ENCODE data around the gene FDCSP. TPM values are rescaled to one million over a fixed set of nuclear protein-coding genes. Genes with fewer than 3 reads are reported as not detected.
"Not testable (repeated sequence)": the region's sequence is repeated elsewhere in the genome, so short reads cannot be mapped to it uniquely, and the experiment has no call there.

Gene FDCSP
- total RNA-seq, 2 donors from 2014 or later: not detected

- intact Hi-C loops (cut with DNase I); DNase-seq; ATAC-seq: not testable (repeated sequence)
These were observed 4.1 kb upstream of the FDCSP start for GRCh38 chr4:70221818-70222217.

- DNase-seq (no peak), ATAC-seq (no peak)
- intact Hi-C loops (cut with DNase I): no loop called here
These were observed 10.2 kb downstream of the FDCSP start for GRCh38 chr4:70236125-70236524.

- DNase-seq (no peak), ATAC-seq (no peak)
- intact Hi-C loops (cut with DNase I): no loop called here
These were observed 13.4 kb downstream of the FDCSP start for GRCh38 chr4:70239131-70239883.

- DNase-seq (no peak), ATAC-seq (no peak)
- intact Hi-C loops (cut with DNase I): no loop called here
These were observed 14.1 kb downstream of the FDCSP start for GRCh38 chr4:70239884-70240591.

- intact Hi-C loops (cut with DNase I); ATAC-seq; DNase-seq: not testable (repeated sequence)
These were observed 16.4 kb downstream of the FDCSP start, which contains the start of gene CSN3 for GRCh38 chr4:70242297-70242696. Gene CSN3, plus strand, starts transcription at chr4:70242597. Its CDS starts 2,223 bp downstream, at chr4:70244820.

GRCh38 chr4:70243091-70243490 lies 17.2 kb downstream of the FDCSP start:
- ATAC-seq (no peak), DNase-seq (no peak)
- intact Hi-C loops (cut with DNase I): no loop called here

GRCh38 chr4:70251250-70251944 lies 25.5 kb downstream of the FDCSP start:
- no peak for DNase-seq
- intact Hi-C loops (cut with DNase I): no loop called here
- no peak for ATAC-seq

- ATAC-seq: no peak
- intact Hi-C loops (cut with DNase I): no loop called here
These were observed 26.0 kb downstream of the FDCSP start for GRCh38 chr4:70251945-70252277.

GRCh38 chr4:70269674-70270073 lies 43.8 kb downstream of the FDCSP start:
- DNase-seq (no peak), ATAC-seq (no peak)
- intact Hi-C loops (cut with DNase I): no loop called here

More at GRCh38 chr4:70251945-70252277, 26.0 kb downstream of the FDCSP start:
- DNase-seq: no peak

- DNase-seq (no peak), ATAC-seq (no peak)
- intact Hi-C loops (cut with DNase I): no loop called here
These were observed 51.2 kb downstream of the FDCSP start for GRCh38 chr4:70277121-70277520.

GRCh38 chr4:70280567-70280966 lies 54.6 kb downstream of the FDCSP start:
- ATAC-seq: no peak
- intact Hi-C loops (cut with DNase I): no loop called here

More at GRCh38 chr4:70280567-70280966, 54.6 kb downstream of the FDCSP start:
- DNase-seq: no peak

Other genes with a start within 250 kb of the FDCSP start
- gene STATH, start 230.2 kb upstream of the FDCSP start, total RNA-seq: not detected
- not detected for gene HTN3, start 197.7 kb upstream of the FDCSP start, total RNA-seq
- gene HTN1, start 175.7 kb upstream of the FDCSP start, total RNA-seq: not detected
- gene PRR27, start 71.9 kb upstream of the FDCSP start, total RNA-seq: not detected
- not detected for gene ODAM, start 30.4 kb upstream of the FDCSP start, total RNA-seq
- not detected for gene CSN3, start 16.5 kb downstream of the FDCSP start, total RNA-seq
- not detected for gene CABS1, start 108.9 kb downstream of the FDCSP start, total RNA-seq
- not detected for gene SMR3A, start 134.6 kb downstream of the FDCSP start, total RNA-seq
- gene SMR3B, start 157.0 kb downstream of the FDCSP start, total RNA-seq: not detected
- gene OPRPN, start 171.8 kb downstream of the FDCSP start, total RNA-seq: not detected
- gene MUC7, start 246.1 kb downstream of the FDCSP start, total RNA-seq: not detected

Measured in left cardiac atrium (tissue), 4 donors.